Activated T-helper 17 cell treated with anti-CD3 and anti-CD28 coated beads, Interleukin-2, amount 50 U/mL, for 72 hours (primary cell): ENCODE data around the gene ST7. TPM values are rescaled to one million over a fixed set of nuclear protein-coding genes. Genes with fewer than 3 reads are reported as not detected.

ENCODE experiments used
- ATAC-seq: fragments of 150-1000 bp; cut with Tn5 transposase; replicated peaks from 2 replicates; pipeline ENCODE4 v1.10.0; 2021; ENCODE audit warnings: mild to moderate bottlenecking, moderate library complexity
- H3K27ac Mint-ChIP-seq: one replicate; pipeline ENCODE4 v1.8.0; 2022; ENCODE audit warnings: mixed read lengths
- H3K27me3 Mint-ChIP-seq: one replicate; pipeline ENCODE4 v1.8.0; 2022; ENCODE audit warnings: mixed read lengths
- H3K36me3 Mint-ChIP-seq: one replicate; pipeline ENCODE4 v1.8.0; 2022; ENCODE audit warnings: low read depth, mild to moderate bottlenecking, mixed read lengths
- H3K4me1 Mint-ChIP-seq: one replicate; pipeline ENCODE4 v1.8.0; 2022; ENCODE audit warnings: mixed read lengths
- H3K4me3 Mint-ChIP-seq: one replicate; pipeline ENCODE4 v1.8.0; 2022; ENCODE audit warnings: mild to moderate bottlenecking, mixed read lengths
- H3K9me3 Mint-ChIP-seq: one replicate; pipeline ENCODE4 v1.8.0; 2022; ENCODE audit warnings: mixed read lengths
- total RNA-seq, 2 donors: library from RNA; stranded (reverse); gene quantifications; one replicate each; pipeline ENCODE4 v1.2.3, GENCODE V29; 2022

Gene ST7
- total RNA-seq, 2 donors from 2014 or later: 12.5 to 14.4 TPM

GRCh38 chr7:116938678-116939077 lies 14.6 kb upstream of the ST7 start:
- Mint-ChIP-seq H3K27ac (no peak overlapping the region), H3K4me1 (no peaks in the 10 kb centered on the region), H3K36me3 (no peaks in the 10 kb centered on the region), H3K9me3 (no peaks in the 10 kb centered on the region), H3K27me3 (peaks cover 14% of the 10 kb centered on the region), H3K4me3 (no peak overlapping the region)
- ATAC-seq: peak; percentile 70

- H3K27ac Mint-ChIP-seq: no peak overlapping the region
- peaks cover 10% of the 10 kb centered on the region for H3K27me3 Mint-ChIP-seq
- no peak overlapping the region for H3K4me3 Mint-ChIP-seq
- H3K36me3 Mint-ChIP-seq: no peaks in the 10 kb centered on the region
- no peaks in the 10 kb centered on the region for H3K9me3 Mint-ChIP-seq
- no peak for ATAC-seq
- H3K4me1 Mint-ChIP-seq: no peaks in the 10 kb centered on the region
These were observed 12.5 kb upstream of the ST7 start for GRCh38 chr7:116940689-116941370.

- Mint-ChIP-seq H3K4me1 (no peaks in the 10 kb centered on the region), H3K27me3 (peaks cover 3% of the 10 kb centered on the region), H3K36me3 (no peaks in the 10 kb centered on the region), H3K27ac (no peak overlapping the region), H3K9me3 (no peaks in the 10 kb centered on the region), H3K4me3 (no peak overlapping the region)
- no peak for ATAC-seq
These were observed 10.8 kb upstream of the ST7 start for GRCh38 chr7:116942504-116942903.

GRCh38 chr7:116948934-116949333 lies 4.4 kb upstream of the ST7 start:
- no peaks in the 10 kb centered on the region for H3K4me1 Mint-ChIP-seq
- ATAC-seq: no peak
- no peaks in the 10 kb centered on the region for H3K27me3 Mint-ChIP-seq
- H3K27ac Mint-ChIP-seq: no peak overlapping the region
- no peak overlapping the region for H3K4me3 Mint-ChIP-seq
- no peaks in the 10 kb centered on the region for H3K9me3 Mint-ChIP-seq
- no peaks in the 10 kb centered on the region for H3K36me3 Mint-ChIP-seq

- no peaks in the 10 kb centered on the region for H3K27me3 Mint-ChIP-seq
- ATAC-seq: no peak
- H3K9me3 Mint-ChIP-seq: no peaks in the 10 kb centered on the region
- H3K4me1 Mint-ChIP-seq: peaks cover 7% of the 10 kb centered on the region
- H3K36me3 Mint-ChIP-seq: peaks cover 4% of the 10 kb centered on the region
- no peak overlapping the region for H3K27ac Mint-ChIP-seq
- no peak overlapping the region for H3K4me3 Mint-ChIP-seq
These were observed 3.1 kb upstream of the ST7 start for GRCh38 chr7:116949941-116950801.

- ATAC-seq: no peak
- no peak overlapping the region for H3K27ac Mint-ChIP-seq
- no peak overlapping the region for H3K4me3 Mint-ChIP-seq
- H3K27me3 Mint-ChIP-seq: no peaks in the 10 kb centered on the region
- no peaks in the 10 kb centered on the region for H3K9me3 Mint-ChIP-seq
- peaks cover 10% of the 10 kb centered on the region for H3K36me3 Mint-ChIP-seq
- peaks cover 8% of the 10 kb centered on the region for H3K4me1 Mint-ChIP-seq
These were observed 2.4 kb upstream of the ST7 start for GRCh38 chr7:116950889-116951351.

GRCh38 chr7:116951366-116952292 lies 1.7 kb upstream of the ST7 start:
- no peak overlapping the region for H3K27ac Mint-ChIP-seq
- peaks cover 10% of the 10 kb centered on the region for H3K36me3 Mint-ChIP-seq
- no peaks in the 10 kb centered on the region for H3K27me3 Mint-ChIP-seq
- ATAC-seq: no peak
- H3K4me1 Mint-ChIP-seq: peaks cover 12% of the 10 kb centered on the region
- H3K9me3 Mint-ChIP-seq: no peaks in the 10 kb centered on the region
- peak overlapping the region; percentile 77 for H3K4me3 Mint-ChIP-seq

GRCh38 chr7:116952635-116953371 lies 498 bp upstream of the ST7 start:
- H3K9me3 Mint-ChIP-seq: no peaks in the 10 kb centered on the region
- peak overlapping the region; percentile 77 for H3K4me3 Mint-ChIP-seq
- no peak for ATAC-seq
- H3K36me3 Mint-ChIP-seq: peaks cover 10% of the 10 kb centered on the region
- no peak overlapping the region for H3K27ac Mint-ChIP-seq
- H3K27me3 Mint-ChIP-seq: no peaks in the 10 kb centered on the region
- peaks cover 15% of the 10 kb centered on the region for H3K4me1 Mint-ChIP-seq

GRCh38 chr7:116953906-116954838 lies 871 bp downstream of the ST7 start:
- Mint-ChIP-seq H3K27ac (peak overlapping the region; percentile 86), H3K36me3 (peaks cover 10% of the 10 kb centered on the region), H3K4me3 (peak overlapping the region; percentile 89), H3K27me3 (no peaks in the 10 kb centered on the region), H3K4me1 (peaks cover 15% of the 10 kb centered on the region), H3K9me3 (no peaks in the 10 kb centered on the region)
- ATAC-seq: peak; percentile 4

- ATAC-seq: no peak
- Mint-ChIP-seq H3K27me3 (no peaks in the 10 kb centered on the region), H3K4me3 (peak overlapping the region; percentile 89), H3K27ac (peak overlapping the region; percentile 86), H3K9me3 (no peaks in the 10 kb centered on the region), H3K36me3 (peaks cover 10% of the 10 kb centered on the region), H3K4me1 (peaks cover 15% of the 10 kb centered on the region)
These were observed 2.0 kb downstream of the ST7 start for GRCh38 chr7:116955340-116955739.

- peaks cover 10% of the 10 kb centered on the region for H3K36me3 Mint-ChIP-seq
- no peaks in the 10 kb centered on the region for H3K9me3 Mint-ChIP-seq
- peak overlapping the region; percentile 86 for H3K27ac Mint-ChIP-seq
- ATAC-seq: peak; percentile 82
- no peaks in the 10 kb centered on the region for H3K27me3 Mint-ChIP-seq
- H3K4me1 Mint-ChIP-seq: peaks cover 15% of the 10 kb centered on the region
- H3K4me3 Mint-ChIP-seq: peak overlapping the region; percentile 89
These were observed 2.6 kb downstream of the ST7 start for GRCh38 chr7:116955801-116956476.

GRCh38 chr7:116956477-116956804 lies 3.1 kb downstream of the ST7 start:
- H3K27ac Mint-ChIP-seq: peak overlapping the region; percentile 86
- H3K4me1 Mint-ChIP-seq: peaks cover 15% of the 10 kb centered on the region
- peaks cover 10% of the 10 kb centered on the region for H3K36me3 Mint-ChIP-seq
- no peaks in the 10 kb centered on the region for H3K9me3 Mint-ChIP-seq
- peak overlapping the region; percentile 89 for H3K4me3 Mint-ChIP-seq
- no peak for ATAC-seq
- H3K27me3 Mint-ChIP-seq: no peaks in the 10 kb centered on the region
